Measurements from ENCODE around the gene CLASRP.

- TF ChIP-seq CTCF (conservative IDR thresholded peaks at IDR 0.05; ENCODE audit: low read length) (no peak), EZH2phosphoT487 (IDR thresholded peaks at IDR 0.05; ENCODE audit: borderline replicate concordance) (no peak)
These were observed 66.0 kb downstream of the CLASRP start for GRCh38 chr19:45104658-45105349.
